ENCODE results near the gene PARP8.

DNA sequence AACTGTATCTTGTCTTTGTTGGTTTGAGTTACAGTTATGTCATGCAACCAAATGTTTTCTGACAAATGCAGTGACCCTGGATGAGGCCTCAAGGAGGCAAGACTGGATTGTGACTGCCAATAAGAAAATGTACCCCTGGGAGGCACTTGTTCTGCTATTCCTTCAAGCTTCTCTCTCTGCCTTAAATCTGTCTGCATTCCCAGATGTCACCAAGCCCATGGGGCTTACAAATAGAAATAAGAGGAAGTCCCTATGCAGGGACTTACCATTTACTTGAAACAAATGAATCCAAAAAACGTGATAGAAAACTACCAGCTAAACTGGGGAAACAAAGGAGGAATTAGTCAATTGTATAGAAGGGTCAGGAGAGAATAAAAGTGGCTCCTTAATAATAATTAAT lies 8.2 kb upstream of the PARP8 start:
- TF ChIP-seq, protein P1, sequence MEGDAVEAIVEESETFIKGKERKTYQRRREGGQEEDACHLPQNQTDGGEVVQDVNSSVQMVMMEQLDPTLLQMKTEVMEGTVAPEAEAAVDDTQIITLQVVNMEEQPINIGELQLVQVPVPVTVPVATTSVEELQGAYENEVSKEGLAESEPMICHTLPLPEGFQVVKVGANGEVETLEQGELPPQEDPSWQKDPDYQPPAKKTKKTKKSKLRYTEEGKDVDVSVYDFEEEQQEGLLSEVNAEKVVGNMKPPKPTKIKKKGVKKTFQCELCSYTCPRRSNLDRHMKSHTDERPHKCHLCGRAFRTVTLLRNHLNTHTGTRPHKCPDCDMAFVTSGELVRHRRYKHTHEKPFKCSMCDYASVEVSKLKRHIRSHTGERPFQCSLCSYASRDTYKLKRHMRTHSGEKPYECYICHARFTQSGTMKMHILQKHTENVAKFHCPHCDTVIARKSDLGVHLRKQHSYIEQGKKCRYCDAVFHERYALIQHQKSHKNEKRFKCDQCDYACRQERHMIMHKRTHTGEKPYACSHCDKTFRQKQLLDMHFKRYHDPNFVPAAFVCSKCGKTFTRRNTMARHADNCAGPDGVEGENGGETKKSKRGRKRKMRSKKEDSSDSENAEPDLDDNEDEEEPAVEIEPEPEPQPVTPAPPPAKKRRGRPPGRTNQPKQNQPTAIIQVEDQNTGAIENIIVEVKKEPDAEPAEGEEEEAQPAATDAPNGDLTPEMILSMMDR (IDR thresholded peaks at IDR 0.05): no peak
- no peak for TF ChIP-seq EP300 (IDR thresholded peaks at IDR 0.05)
- TF ChIP-seq POLR2A (IDR thresholded peaks at IDR 0.05): no peak

Data from ovary (tissue), 3 donors.